ENCODE results near the gene YAP1.

YAP1 gene

GRCh38 chr11:102109896-102110760 lies at the start of gene YAP1:
Gene YAP1, plus strand, starts transcription at chr11:102110447. Its CDS starts 402 bp downstream, at chr11:102110849.
- DNase-seq = no peak

GRCh38 chr11:102061276-102061675 lies 49.0 kb upstream of the YAP1 start:
- no peak for DNase-seq

GRCh38 chr11:102062106-102062505 lies 48.1 kb upstream of the YAP1 start:
- no peak for DNase-seq

GRCh38 chr11:102064316-102064715 lies 45.9 kb upstream of the YAP1 start:
- DNase-seq = no peak

- no peak for DNase-seq
These were observed 39.5 kb upstream of the YAP1 start for GRCh38 chr11:102070766-102071165.

- no peak for DNase-seq
These were observed 38.5 kb upstream of the YAP1 start for GRCh38 chr11:102071497-102072472.

GRCh38 chr11:102073253-102073652 lies 37.0 kb upstream of the YAP1 start:
- DNase-seq = no peak

- no peak for DNase-seq
These were observed 30.6 kb upstream of the YAP1 start for GRCh38 chr11:102079625-102080024.

- DNase-seq = no peak
These were observed 28.9 kb upstream of the YAP1 start for GRCh38 chr11:102081313-102081712.

- DNase-seq = no peak
These were observed 24.2 kb upstream of the YAP1 start for GRCh38 chr11:102085864-102086551.

GRCh38 chr11:102097186-102097585 lies 13.1 kb upstream of the YAP1 start:
- DNase-seq = no peak

GRCh38 chr11:102099755-102100154 lies 10.5 kb upstream of the YAP1 start:
- no peak for DNase-seq

GRCh38 chr11:102108734-102109440 lies 1.4 kb upstream of the YAP1 start:
- no peak for DNase-seq

- DNase-seq = no peak
These were observed 439 bp downstream of the YAP1 start for GRCh38 chr11:102110761-102111010.

- no peak for DNase-seq
These were observed 952 bp downstream of the YAP1 start for GRCh38 chr11:102111011-102111786.

- DNase-seq = no peak
These were observed 1.7 kb downstream of the YAP1 start for GRCh38 chr11:102111787-102112508.

GRCh38 chr11:102112509-102112821 lies 2.2 kb downstream of the YAP1 start:
- no peak for DNase-seq

GRCh38 chr11:102114032-102114431 lies 3.8 kb downstream of the YAP1 start:
- no peak for DNase-seq

GRCh38 chr11:102115557-102115956 lies 5.3 kb downstream of the YAP1 start:
- no peak for DNase-seq

GRCh38 chr11:102116453-102117205 lies 6.4 kb downstream of the YAP1 start:
- DNase-seq = no peak

All from SHP77 (cell line).